NCI-H345 (cell line): Measurements from ENCODE around the gene SLC48A1.
"Not testable (repeated sequence)": the region's sequence is repeated elsewhere in the genome, so short reads cannot be mapped to it uniquely, and the experiment has no call there.

Experiments used
- DNase-seq: peaks from one replicate; lab custom pipeline; 2025; lab: John Stamatoyannopoulos, UW

Gene SLC48A1

GRCh38 chr12:47811581-47812484 lies 38.8 kb downstream of the SLC48A1 start:
- no peak for DNase-seq

DNA sequence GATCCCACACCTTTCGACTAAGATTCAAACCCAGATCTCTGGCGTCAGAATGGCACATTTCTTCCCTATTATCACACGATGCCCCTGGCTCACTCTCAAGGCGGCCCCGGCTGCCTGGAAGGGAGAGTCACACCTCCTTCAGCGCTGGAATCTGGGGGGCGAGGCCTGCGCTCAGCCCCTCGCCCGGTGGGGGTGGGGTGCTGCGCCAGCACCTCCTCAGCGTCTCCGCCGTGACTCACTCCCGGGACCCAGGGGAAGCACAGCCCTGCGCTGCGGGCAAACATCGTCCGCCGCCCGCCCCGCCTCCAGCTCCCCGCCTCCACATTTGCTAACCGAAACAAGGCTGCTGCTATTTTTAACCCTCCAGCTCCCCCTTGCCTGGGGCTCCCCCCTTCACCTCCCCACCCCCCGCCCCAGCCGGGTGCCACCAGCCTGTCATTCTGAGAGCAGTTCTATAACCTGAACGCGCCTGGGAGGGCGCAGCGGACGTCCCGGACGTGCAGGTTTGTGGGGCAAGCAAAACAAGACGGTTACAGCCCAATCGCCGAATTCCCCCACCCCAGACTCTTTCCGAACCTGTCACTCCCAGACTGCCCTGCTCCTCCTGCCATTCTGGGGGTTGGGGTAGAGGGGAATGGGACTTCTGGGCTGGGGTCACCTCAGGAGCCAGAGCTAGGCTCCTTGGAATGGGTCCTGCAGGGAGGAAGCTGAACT lies 39.9 kb downstream of the SLC48A1 start:
- no peak for DNase-seq

- DNase-seq = no peak
These were observed 40.6 kb downstream of the SLC48A1 start for GRCh38 chr12:47813511-47814196.

- DNase-seq = no peak
These were observed 41.6 kb downstream of the SLC48A1 start for GRCh38 chr12:47814539-47815170.

GRCh38 chr12:47815447-47815846 lies 42.4 kb downstream of the SLC48A1 start:
- not testable (repeated sequence) for DNase-seq

DNA sequence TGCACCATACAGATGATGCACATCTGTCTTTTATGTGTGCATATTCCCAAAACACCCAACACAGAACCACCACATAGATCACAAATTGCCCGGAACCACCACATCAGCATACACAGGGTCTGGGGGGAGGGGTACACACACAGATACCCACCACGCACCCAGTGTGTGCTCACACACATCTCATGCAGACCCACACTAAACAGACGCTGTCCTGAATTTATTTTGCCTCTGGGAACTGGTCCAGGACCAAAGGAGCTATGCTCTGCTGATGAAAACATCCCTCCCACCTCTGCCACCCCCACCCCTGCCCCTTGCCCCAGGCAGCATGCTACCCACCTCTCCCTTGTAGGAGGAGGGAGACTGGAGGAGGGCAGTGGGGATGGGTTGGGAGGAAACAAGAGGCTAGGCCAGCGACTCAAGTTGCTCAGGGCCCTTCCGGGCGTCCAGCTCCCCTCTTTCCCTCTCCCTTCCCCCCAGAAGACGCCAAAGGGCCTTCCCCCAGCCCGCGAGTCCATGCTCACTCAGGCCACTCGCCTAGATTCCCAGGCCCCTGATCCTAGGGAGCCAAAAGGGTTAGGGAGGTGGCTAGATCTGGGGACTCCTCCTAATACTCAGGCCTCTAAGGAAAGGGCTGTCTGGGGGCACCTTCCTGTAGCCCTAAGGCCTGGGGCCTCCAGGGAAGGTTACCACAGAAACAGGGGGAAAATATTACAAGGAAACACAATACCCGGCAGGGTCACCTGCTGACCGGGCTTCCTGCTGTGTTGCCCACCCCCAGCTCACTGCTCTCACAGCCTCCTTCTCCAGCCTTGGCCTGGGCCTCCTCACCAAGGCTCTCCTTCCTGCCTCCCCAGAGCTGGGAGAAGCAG lies 43.6 kb downstream of the SLC48A1 start:
- DNase-seq = no peak

- DNase-seq = no peak
These were observed 44.4 kb downstream of the SLC48A1 start for GRCh38 chr12:47817272-47818006.

- no peak for DNase-seq
These were observed 45.0 kb downstream of the SLC48A1 start for GRCh38 chr12:47818007-47818376.

DNA sequence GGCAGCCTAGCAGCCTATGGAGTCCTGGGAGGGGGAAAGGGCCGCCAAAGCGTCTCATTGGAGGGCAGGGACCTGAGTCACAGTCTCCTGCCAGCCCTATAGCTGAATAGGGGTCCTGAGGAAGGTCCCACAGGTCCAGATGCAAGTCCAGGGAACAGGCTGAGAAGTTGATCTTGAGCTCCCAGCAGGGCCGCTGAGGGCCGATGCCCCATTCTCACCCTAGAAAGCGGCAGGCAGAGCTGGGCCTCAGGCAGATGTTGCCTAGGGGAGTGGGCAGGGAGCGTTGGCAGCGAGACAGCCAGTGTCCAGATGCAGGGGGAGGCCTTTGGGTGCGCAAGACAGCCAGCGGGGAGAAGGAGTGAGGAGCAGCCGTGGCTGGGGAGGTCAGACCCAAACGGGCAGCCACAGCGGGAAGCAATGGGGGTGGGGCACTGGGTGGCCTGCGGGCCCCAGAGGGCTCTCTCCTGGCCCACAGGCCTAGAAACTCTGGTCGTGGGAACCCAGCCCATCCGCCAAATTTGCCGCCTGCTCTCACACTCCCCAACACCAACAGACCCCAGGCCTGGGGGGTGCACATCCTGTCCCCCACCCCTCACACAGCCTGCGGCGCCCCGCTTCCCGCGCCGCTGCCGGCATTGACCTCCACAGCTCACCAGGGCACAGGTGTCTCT lies 45.6 kb downstream of the SLC48A1 start:
- DNase-seq = no peak

GRCh38 chr12:47819138-47819895 lies 46.3 kb downstream of the SLC48A1 start:
- DNase-seq = no peak

GRCh38 chr12:47819896-47820630 lies 47.0 kb downstream of the SLC48A1 start, which contains the start of gene HDAC7:
TSS of gene HDAC7 (minus strand) at chr12:47819903. CDS start at chr12:47819785, 118 bp downstream.
- peak; percentile 4 for DNase-seq

GRCh38 chr12:47820631-47821345 lies 47.8 kb downstream of the SLC48A1 start:
- DNase-seq = no peak

GRCh38 chr12:47821346-47821706 lies 48.3 kb downstream of the SLC48A1 start:
- no peak for DNase-seq

DNA sequence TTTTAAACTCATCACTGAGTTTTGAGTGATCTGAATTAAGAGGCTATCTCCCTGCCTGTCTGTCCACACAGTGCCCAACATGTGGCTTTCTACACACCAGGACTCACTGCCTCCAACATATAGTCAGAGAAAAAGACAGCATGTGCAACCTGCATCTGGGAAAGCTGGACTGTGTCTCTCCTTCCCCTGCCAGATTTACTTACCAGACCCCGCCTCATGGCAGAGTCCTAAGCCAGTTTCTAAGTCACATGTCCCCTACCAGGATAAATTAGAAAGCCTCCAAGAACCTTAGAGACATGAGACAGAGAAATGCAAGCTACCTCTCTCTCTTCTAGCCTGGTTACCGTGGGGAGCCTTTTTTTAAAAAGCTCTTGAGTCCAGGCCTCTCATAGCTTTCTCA lies 49.4 kb downstream of the SLC48A1 start:
- no peak for DNase-seq

- no peak for DNase-seq
These were observed 49.8 kb downstream of the SLC48A1 start for GRCh38 chr12:47822863-47823262.

DNA sequence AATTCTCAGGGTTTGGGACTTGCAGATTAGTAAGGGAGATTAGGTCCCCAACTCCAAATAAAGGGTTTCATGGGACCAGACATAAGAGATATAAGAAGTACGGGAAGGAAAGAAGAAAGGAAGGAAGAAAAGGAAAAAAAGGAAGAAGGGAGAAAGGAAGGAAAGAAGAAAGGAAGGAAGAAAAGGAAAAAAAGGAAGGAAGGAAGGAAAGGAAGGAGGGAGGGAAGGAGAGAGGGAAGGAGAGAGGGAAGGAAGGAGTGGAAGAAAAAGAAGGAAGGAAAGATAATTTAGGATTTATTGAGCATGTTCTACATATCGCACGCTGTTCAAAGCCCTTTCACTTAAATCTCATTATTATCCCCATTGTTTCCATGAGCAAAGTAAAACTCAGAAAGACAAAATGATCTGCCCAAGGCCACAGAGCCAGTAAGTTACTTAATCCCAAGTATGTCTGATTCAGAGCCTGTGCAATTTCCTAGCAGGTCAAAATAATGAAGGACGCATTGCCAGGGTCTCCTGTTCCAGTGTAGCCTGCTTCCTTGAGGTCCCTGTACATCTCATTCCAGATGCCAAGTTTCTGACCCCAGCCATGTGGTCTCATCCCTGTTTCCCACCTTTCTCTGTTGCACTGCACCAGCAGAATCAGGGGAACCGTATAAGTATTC lies 50.5 kb downstream of the SLC48A1 start:
- DNase-seq = no peak

- no peak for DNase-seq
These were observed 51.2 kb downstream of the SLC48A1 start for GRCh38 chr12:47824198-47824597.
